HG03442 (cell line): ENCODE measurements around the gene CCSER1.

Source experiments
- ATAC-seq: cut with Tn5 transposase; IDR thresholded peaks from one replicate; pipeline ENCODE4 v1.9.1; 2021; ENCODE audit warnings: mild to moderate bottlenecking, moderate library complexity; ENCODE audit not compliant: unreplicated experiment

The CCSER1 gene

DNA sequence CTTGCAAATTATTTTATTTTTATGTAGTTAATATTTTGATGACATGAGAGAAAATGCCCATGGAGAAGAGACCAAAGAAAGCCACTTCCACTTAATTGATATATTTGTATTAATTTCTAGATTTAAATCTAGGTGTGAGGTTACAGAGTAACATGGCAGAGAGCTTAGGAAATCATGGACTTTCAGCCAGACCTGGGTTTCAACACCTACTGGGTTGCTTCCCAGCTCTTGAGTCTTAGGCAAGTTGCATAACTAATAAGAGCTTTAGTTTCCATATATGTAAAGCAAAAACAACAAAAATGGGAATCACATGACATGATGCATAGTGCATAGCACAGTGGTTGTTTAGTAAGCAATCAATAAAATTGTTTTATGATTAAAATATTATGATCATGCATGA is 413.3 kb downstream of the CCSER1 start:
- no peak for ATAC-seq

DNA sequence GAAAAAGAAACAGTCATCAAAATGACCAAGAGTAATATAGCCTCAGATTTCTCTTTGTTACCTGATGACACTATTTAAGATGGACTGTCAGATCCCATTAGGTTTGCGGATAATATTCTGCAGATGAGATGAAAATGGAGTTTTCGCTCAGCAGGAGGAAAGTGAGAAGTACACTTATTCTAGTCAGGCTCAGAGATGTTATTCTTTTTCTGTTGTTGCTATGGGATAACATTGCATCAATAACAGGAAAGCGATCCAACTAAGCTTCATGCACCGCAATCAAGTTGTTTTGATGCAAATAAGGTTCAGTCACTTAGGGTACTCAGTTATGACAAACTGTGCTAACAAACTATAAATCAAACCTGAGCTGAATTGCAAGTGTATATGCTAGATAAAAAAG is 415.0 kb downstream of the CCSER1 start:
- ATAC-seq, result no peak

DNA sequence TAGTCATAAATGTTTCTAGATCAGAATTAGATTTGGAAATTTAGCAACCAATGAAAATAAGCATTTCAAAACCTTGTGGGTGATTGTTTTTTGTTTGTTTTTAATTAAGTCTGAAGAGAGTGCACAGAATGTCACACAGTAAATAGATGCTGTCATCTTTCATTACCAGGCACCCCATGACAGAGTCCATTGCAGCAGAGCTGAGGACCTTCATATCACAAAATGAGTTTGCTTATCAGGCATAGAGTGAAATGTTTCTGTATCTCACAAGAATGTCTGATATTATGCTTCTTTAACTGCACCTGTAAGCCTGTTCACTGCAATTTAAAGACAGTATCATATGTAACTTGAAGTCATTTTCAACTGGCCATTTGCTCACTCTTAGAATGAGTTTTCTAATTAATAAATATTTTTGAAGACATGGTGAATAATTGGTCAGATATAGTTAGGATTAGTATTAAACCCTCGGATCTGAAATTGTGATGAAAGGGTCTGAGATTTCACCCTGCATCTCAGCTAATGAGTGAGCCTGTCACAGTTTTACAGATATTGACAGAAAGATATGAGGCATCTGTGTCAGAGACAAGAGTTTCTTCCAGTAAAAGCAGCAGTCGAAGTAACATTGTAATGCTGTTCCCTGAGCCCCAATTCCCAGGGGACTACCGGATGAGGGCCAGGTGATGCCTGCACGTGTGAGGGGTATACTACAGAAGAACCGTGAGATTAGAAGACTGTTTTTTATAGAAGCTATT is 416.4 kb downstream of the CCSER1 start:
- no peak for ATAC-seq

DNA sequence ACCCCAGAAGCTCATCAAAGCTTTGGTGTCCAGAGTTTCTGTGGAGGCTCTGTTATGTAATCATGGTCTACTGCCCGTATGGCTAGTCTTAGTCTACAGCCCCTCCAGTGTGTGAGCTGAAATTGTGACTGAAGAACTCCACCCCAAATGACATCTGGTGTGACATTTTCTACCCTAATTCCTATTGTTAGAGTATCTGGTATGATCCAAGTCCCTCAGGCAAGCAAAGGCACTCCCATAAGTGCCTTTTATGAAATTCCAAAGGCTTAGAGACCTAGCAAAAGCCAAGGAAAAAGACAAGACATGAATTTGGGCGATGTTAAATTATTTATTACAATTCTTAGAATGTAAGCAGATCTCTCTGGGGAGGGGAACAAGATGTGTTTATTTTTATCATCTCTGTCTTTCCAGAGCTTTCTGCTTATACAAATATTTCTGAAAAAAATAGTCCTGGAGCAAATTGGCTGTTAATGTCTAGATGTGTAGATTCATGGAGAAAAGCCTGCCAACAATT is 417.4 kb downstream of the CCSER1 start:
- ATAC-seq, result no peak

DNA sequence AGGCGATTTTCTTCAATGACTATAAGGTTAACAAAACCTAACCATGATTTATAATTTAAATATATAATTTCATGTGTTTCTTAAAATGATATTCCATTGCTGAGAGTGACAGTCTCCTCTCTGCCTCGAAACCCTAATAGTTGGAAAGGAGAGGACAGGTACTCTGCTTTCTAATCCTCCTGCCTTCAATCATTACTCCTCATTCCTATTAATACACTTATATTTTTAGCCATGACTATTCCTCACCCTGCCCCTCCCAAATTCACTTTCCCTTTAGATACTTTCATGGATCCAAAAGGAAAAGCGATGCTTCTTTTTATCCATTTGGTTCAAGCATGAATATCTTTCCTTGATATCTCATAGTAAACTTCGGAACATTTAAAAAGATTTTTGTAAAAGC is 418.2 kb downstream of the CCSER1 start:
- no peak for ATAC-seq

DNA sequence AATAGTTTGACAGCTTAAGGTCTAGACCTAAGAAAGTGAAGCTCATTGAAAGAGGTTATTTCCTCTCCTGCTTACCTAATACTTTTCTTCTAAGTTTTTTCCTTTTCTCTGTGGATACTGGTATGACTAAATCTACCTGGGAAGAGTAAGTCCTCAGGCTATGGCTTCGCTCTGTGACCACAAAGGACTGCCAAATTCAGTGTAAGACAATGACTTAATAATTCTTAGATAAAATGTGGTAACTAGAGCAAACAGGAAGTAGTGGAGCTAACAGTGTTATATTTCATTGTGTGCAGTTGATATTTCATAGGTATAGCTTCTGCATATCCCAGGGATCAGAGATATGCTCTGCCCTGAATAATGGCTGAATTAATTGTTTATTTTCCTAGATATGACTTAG is 418.9 kb downstream of the CCSER1 start:
- no peak for ATAC-seq

DNA sequence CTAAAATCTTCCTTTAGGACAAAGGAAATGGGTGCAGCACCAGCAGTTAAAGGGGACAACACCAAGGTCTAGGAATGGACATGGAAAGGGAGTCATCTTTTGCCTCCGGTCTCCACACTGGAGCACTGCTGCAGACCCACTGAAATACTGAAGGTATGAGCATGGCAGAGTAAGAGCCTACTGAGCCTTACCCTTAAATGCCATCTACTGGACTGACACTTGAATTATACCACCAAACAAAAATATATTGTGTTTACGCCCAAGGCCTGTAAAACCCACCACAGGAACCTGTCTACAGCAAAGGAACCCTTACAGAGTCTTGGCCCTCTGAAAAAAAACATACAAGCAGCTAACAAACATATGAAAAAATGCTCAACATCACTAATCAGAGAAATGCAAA is 443.4 kb downstream of the CCSER1 start:
- ATAC-seq, result no peak

DNA sequence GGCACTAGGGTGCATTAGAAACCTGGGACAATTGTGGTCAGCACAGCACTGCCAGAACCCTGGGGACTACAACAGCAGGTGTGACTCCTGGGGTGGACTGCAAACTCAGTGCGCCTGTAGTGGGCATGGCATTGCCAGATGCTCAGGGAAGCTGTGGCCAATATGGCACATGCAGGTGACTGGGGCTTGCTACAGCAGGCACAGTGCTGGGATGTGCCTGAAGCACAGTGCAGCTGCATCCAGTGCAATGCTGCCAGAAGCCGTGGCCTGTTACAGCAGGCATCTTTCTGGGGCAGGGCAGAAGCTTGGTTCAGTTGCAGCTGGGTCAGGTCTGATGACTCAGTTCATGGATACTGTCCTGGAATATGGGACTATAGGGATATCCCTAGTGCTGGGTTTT is 445.8 kb downstream of the CCSER1 start:
- no peak for ATAC-seq

DNA sequence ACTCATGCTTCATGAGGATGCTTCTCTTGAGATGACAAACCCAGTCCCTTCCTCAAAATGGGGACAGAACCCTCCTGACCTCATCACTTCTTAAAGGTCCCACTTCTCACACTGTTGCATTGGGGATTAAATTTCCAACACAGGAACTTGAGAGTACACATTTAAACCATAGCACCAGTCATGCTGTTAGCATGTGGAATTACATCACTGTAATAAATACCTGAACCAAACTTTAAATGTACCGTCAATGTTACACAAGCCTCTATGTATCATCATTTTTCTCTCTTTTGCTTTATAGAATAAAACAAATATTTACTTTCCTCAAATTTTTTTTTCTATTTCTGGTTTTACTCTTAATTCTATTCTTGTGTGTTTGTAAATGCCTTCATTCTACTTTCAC is 448.2 kb downstream of the CCSER1 start:
- no peak for ATAC-seq

DNA sequence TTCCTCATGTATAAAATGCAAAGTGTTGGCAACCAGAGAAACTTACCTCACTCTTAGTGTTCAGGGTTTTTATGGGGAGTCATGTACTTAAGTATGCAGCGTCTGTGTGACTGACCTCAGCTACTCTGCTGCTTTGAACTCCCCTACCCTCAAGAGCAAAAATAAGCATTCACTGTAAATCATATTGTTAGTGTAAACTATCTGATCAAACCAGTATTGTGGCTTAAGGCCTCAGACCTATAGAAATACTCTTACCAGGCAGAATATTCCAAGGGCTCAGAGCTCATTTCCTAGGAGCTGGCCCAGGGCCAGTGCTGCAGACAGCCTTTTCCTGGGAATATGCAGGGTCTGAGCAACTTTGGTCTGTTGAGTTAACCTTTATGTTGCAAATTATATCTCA is 453.1 kb downstream of the CCSER1 start:
- no peak for ATAC-seq

DNA sequence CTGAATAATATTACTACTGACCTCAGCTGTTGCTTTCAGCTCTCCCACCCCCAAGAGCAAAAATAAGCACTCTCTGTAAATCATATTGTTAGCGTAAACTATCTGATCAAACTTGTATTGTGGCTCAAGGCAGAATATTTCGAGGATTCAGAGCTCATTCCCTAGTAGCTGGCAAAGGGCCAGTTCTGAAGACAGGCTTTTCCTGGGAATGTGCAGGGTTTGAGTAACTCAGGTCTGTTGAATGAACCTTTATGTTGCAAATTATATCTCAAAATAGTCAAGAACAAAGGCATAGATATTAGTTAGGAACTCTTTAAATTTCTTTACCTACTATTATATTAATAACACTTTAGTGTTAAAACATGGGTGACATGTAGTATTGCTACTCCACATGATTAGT is 454.9 kb downstream of the CCSER1 start:
- ATAC-seq, result no peak

DNA sequence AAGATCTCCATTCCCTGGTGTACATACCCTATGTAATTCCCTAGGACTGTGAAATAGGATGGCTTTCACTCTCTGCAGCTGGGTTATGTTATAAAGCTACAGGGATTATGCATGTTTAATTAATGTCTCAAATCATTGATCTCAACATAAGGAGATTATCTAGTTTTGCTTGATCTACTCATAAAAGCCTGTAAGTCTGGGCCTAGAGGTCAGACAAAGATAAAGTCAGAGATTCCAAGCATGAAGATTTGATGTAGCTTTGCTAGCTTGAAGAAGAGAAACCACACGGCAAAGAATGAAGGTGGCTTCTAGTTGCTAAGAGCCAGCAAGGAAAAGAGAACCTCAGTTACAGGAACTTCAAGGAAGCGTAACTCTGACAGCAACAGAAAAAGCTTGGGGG is 456.9 kb downstream of the CCSER1 start:
- ATAC-seq, result no peak

DNA sequence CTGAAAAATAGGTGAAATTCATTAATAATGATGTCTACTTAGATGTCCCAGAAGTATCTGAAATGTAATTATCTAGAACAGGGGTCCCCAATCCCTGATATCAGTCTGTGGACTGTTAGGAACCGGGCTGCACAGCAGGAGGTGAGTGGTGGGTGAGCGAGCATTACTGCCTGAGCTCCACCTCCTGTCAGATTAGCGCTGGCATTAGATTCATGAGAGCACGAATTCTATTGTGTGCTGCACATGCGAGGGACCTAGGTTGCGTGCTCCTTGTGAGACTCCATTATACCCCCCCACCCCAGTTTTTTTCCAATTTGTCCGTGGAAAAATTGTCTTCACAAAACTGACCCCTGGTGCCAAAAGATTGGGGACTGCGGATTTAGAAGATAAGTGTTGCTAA is 458.8 kb downstream of the CCSER1 start:
- no peak for ATAC-seq

DNA sequence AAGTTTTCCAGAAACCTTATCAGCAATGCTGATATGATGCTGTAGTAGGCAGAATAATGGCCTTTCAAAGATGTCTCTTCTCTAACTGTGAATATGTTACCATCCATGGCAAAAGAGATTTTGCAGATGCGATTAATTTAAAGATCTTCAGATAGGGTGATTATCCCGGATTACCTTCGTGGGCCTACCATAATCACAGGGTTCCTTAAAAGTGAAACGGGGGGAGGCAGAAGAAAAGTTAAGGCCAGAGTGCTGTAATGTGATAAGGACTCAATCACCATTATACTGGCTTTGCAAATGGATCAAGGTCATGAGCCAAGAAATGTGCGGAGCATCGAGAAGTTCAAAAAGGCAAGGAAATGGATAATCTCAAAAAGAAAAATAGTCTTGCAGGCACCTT is 459.6 kb downstream of the CCSER1 start:
- no peak for ATAC-seq

DNA sequence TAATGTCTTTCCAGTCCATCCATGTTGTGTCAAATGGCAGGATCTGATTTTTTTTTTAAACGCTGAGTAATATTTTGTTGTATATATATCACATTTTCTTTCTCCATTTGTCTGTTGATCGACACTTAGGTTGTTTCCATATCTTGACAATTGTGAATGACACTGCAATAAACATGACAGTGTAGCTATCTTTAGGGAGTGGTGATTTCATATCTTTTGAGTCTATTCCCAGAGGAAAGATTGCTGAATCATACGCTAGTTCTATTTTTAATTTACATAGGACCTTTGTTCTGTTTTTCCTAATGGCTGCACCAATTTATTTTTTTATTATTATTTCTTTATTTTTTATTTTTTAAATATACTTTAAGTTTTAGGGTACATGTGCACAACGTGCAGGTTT is 470.7 kb downstream of the CCSER1 start:
- no peak for ATAC-seq

DNA sequence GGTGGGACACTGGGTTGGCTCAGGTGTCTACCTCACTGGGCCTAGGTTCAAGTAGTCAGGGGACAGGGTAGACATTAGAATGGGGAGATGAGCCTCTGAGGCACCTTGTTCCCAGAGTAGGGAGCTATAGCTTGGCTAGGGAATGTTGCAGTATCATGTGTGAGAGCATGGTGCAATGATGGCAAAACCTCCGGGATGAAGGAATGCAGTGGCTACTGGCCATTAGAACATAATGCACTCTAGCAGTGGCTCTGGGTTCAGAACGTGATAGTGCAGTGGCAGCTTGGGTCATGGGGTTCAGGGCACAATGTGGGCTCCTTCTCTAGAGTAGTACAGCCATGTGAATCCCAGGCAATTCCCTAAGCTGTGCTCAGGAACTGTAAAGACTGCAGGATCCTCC is 471.5 kb downstream of the CCSER1 start:
- ATAC-seq, result no peak

DNA sequence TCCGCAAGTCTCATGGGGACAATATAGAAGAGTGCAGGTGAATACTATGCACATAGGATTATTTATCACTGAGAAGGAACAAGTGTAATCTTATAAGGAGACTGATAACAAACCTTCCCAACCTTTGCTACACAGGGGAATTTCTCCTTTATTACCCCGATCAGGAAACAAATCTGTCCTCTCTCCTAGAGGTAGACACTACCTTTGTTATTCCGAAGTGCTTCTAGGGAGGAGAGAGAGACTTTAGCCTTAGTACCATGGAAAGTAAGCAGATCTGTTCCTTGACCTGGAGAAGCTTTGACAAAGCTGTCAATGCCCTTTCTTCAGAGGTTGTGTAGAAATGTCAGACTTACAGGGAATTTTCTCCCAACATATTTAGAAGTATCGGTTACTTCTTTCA is 475.5 kb downstream of the CCSER1 start:
- ATAC-seq, result no peak

DNA sequence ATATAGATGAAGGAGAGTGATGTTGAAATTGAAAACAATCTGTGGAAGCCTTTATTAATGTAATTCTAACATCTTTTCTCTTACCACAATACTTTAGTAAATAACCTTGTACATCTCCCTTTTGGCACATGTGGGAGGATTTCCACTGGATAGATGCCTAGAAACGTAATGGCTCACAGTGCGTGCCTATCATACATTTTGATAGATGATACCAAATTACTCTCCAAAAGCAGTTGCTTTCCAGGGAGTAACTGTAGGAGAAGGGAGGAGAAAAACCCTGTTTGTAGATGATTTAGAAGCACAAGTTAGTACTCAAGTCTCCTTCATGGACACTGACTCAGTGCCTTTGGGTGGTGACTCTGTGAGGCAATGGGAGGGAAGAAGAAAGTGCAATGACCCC is 476.3 kb downstream of the CCSER1 start:
- no peak for ATAC-seq

DNA sequence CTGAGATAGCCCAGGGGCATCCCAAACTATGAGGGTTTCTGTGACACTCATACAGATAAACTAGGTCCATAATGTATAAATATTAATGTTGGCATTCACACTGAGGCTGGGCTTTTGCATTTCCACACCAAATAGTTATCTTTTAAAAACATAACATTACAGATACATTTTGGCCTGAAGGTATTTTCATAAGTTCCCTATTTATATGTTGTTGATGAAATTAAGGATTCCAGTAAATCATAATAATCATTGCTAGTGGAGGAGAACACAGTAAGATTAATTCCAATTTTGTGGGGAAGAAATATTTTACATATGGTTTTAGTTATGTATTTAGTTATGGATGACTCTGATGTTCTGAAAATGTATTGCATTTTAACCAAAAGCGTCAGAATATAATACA is 479.6 kb downstream of the CCSER1 start:
- no peak for ATAC-seq

DNA sequence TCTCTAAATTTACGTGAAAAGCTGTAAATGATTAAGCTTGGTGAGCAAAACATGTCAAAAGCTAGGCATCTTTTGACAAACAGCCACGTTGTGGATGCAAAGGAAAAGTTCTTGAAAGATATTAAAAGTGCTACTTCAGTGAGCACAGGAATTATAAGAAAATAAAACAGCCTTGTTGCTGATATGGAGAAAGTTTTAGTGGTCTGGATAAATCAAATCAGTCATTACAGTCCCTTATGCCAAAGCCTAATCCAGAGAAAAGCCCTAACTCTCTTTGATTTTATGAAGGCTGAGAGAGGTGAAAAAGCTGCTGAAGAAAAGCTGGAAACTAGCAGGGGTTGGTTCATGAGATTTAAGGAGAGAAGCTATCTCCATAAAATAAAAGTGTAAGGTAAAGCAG is 487.2 kb downstream of the CCSER1 start:
- ATAC-seq, result no peak

DNA sequence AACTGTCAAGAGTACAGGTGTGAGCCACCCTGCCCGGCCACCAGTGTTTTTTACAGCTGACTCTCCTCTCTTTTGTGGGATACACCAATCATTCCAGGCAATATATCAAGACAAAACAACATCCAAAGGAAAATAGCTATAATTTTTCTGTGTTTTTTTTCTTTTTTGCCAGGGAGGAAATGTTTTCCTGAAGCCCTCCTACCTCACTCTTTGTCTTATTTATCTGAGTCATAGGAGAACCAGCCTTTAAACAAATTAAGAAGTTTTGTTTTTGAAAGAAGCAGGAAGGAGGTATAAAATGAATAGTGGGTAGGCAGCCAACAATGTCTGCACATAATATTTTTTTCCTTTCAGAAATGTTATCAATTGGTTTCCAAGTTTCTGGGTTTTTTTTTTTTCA is 493.9 kb downstream of the CCSER1 start:
- no peak for ATAC-seq

DNA sequence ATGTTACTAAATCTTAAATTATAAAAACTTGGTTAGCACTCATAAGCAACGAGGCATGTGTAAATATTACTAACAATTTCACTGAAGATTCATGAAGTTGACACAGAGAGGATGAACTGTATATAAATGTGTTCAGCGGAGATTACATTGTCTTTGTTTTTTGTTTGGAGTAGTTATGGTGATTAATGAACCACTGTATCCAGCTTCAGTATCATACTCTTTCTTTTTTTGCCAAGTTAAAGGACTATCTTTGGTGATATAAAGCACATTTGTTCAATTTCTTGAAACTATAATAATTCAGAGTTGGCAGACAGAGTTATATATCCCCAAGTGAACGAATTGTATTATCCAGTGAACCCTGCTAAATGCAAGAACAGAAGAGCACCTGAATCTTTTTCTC is 497.6 kb downstream of the CCSER1 start:
- no peak for ATAC-seq
